Measurements from ENCODE around the gene NEGR1. TPM values are rescaled to one million over a fixed set of nuclear protein-coding genes. Genes with fewer than 3 reads are reported as not detected.

NEGR1 gene
- total RNA-seq, 1 experiment from 2014 or later: 19.2 TPM

GRCh38 chr1:71733121-71733520, 549.2 kb downstream of the NEGR1 start:
- H3K4me3 Mint-ChIP-seq (ENCODE audit: low read depth, unreplicated experiment): no peak overlapping the region
- no peaks in the 10 kb centered on the region for H3K4me1 Mint-ChIP-seq (ENCODE audit: low read depth, unreplicated experiment)
- no peak overlapping the region for H3K27ac Mint-ChIP-seq (ENCODE audit: unreplicated experiment)
- no peaks in the 10 kb centered on the region for H3K27me3 Mint-ChIP-seq (ENCODE audit: unreplicated experiment)
- BruUV-seq (replicated peaks): no TSS peak
- H3K36me3 Mint-ChIP-seq (ENCODE audit: insufficient read depth, unreplicated experiment): no peaks in the 10 kb centered on the region
- intact Hi-C loops (cut with micrococcal nuclease; ENCODE audit: unreplicated experiment): no loop called here
- no peaks in the 10 kb centered on the region for H3K9me3 Mint-ChIP-seq (ENCODE audit: low read depth, unreplicated experiment)
- DNase-seq: no peak
- no peak for TF ChIP-seq CTCF (IDR thresholded peaks at IDR 0.05; ENCODE audit: unreplicated experiment)
- CTCF ChIA-PET: no interaction called here

- Mint-ChIP-seq H3K27ac (ENCODE audit: unreplicated experiment) (no peak overlapping the region), H3K4me3 (ENCODE audit: low read depth, unreplicated experiment) (no peak overlapping the region), H3K36me3 (ENCODE audit: insufficient read depth, unreplicated experiment) (no peaks in the 10 kb centered on the region), H3K9me3 (ENCODE audit: low read depth, unreplicated experiment) (peaks cover 4% of the 10 kb centered on the region), H3K27me3 (ENCODE audit: unreplicated experiment) (no peaks in the 10 kb centered on the region), H3K4me1 (ENCODE audit: low read depth, unreplicated experiment) (no peaks in the 10 kb centered on the region)
- CTCF ChIA-PET: no interaction called here
- intact Hi-C loops (cut with micrococcal nuclease; ENCODE audit: unreplicated experiment): no loop called here
- BruUV-seq (replicated peaks): no TSS peak
- TF ChIP-seq CTCF (IDR thresholded peaks at IDR 0.05; ENCODE audit: unreplicated experiment): no peak
- DNase-seq: no peak
Observed at GRCh38 chr1:71721532-71721931, 560.8 kb downstream of the NEGR1 start.

- CTCF ChIA-PET: no interaction called here
- H3K36me3 Mint-ChIP-seq (ENCODE audit: insufficient read depth, unreplicated experiment): no peaks in the 10 kb centered on the region
- no peaks in the 10 kb centered on the region for H3K4me1 Mint-ChIP-seq (ENCODE audit: low read depth, unreplicated experiment)
- no peak overlapping the region for H3K4me3 Mint-ChIP-seq (ENCODE audit: low read depth, unreplicated experiment)
- no peaks in the 10 kb centered on the region for H3K27me3 Mint-ChIP-seq (ENCODE audit: unreplicated experiment)
- no peak overlapping the region for H3K27ac Mint-ChIP-seq (ENCODE audit: unreplicated experiment)
- no TSS peak for BruUV-seq (replicated peaks)
- intact Hi-C loops (cut with micrococcal nuclease; ENCODE audit: unreplicated experiment): no loop called here
- no peak for TF ChIP-seq CTCF (IDR thresholded peaks at IDR 0.05; ENCODE audit: unreplicated experiment)
- DNase-seq: no peak
- peaks cover 2% of the 10 kb centered on the region for H3K9me3 Mint-ChIP-seq (ENCODE audit: low read depth, unreplicated experiment)
Observed at GRCh38 chr1:71719330-71719729, 563.0 kb downstream of the NEGR1 start.

GRCh38 chr1:71717186-71717585, 565.2 kb downstream of the NEGR1 start:
- BruUV-seq (replicated peaks): no TSS peak
- DNase-seq: no peak
- no peak for TF ChIP-seq CTCF (IDR thresholded peaks at IDR 0.05; ENCODE audit: unreplicated experiment)
- no peaks in the 10 kb centered on the region for H3K4me1 Mint-ChIP-seq (ENCODE audit: low read depth, unreplicated experiment)
- intact Hi-C loops (cut with micrococcal nuclease; ENCODE audit: unreplicated experiment): no loop called here
- H3K9me3 Mint-ChIP-seq (ENCODE audit: low read depth, unreplicated experiment): peaks cover 2% of the 10 kb centered on the region
- H3K36me3 Mint-ChIP-seq (ENCODE audit: insufficient read depth, unreplicated experiment): no peaks in the 10 kb centered on the region
- no peak overlapping the region for H3K27ac Mint-ChIP-seq (ENCODE audit: unreplicated experiment)
- no peaks in the 10 kb centered on the region for H3K27me3 Mint-ChIP-seq (ENCODE audit: unreplicated experiment)
- CTCF ChIA-PET: no interaction called here
- H3K4me3 Mint-ChIP-seq (ENCODE audit: low read depth, unreplicated experiment): no peak overlapping the region

GRCh38 chr1:71711456-71711855, 570.9 kb downstream of the NEGR1 start:
- no peaks in the 10 kb centered on the region for H3K36me3 Mint-ChIP-seq (ENCODE audit: insufficient read depth, unreplicated experiment)
- no TSS peak for BruUV-seq (replicated peaks)
- no peaks in the 10 kb centered on the region for H3K4me1 Mint-ChIP-seq (ENCODE audit: low read depth, unreplicated experiment)
- CTCF ChIA-PET: no interaction called here
- no peak overlapping the region for H3K4me3 Mint-ChIP-seq (ENCODE audit: low read depth, unreplicated experiment)
- no peak overlapping the region for H3K27ac Mint-ChIP-seq (ENCODE audit: unreplicated experiment)
- H3K27me3 Mint-ChIP-seq (ENCODE audit: unreplicated experiment): no peaks in the 10 kb centered on the region
- no peak for DNase-seq
- peaks cover 4% of the 10 kb centered on the region for H3K9me3 Mint-ChIP-seq (ENCODE audit: low read depth, unreplicated experiment)
- TF ChIP-seq CTCF (IDR thresholded peaks at IDR 0.05; ENCODE audit: unreplicated experiment): no peak
- intact Hi-C loops (cut with micrococcal nuclease; ENCODE audit: unreplicated experiment): no loop called here

Data from Calu3 (cell line).